OCI-LY1 (cell line): Measurements from ENCODE around the gene IRF2BP2.
A peak's percentile ranks its signal among the peaks of the same experiment; 100 is the strongest.

Experiments used
- H2AFZ ChIP-seq: fragments of 200-600 bp; sonication (generic), shearing (Covaris generic); 2 replicates; pipeline ENCODE4 v1.6.0; 2014; ENCODE audit warnings: antibody characterized with exemption, mild to moderate bottlenecking, low read length
- H3F3A ChIP-seq: fragments of 200-600 bp; sonication (generic), shearing (Covaris generic); 2 replicates; pipeline ENCODE4 v1.6.0; 2014; ENCODE audit warnings: mild to moderate bottlenecking, antibody characterized with exemption, low read length, moderate library complexity; ENCODE audit not compliant: insufficient read depth
- H3K27ac ChIP-seq: fragments of 200-600 bp; sonication (generic); 2 replicates; pipeline ENCODE4 v1.5.1; 2014; ENCODE audit warnings: low read length, mixed run types, mild to moderate bottlenecking, low read depth; ENCODE audit not compliant: poor library complexity, severe bottlenecking
- H3K27me3 ChIP-seq: fragments of 200-600 bp; sonication (generic); 2 replicates; pipeline ENCODE4 v1.6.0; 2014; ENCODE audit warnings: antibody characterized with exemption, mild to moderate bottlenecking, low read length, moderate library complexity; ENCODE audit not compliant: insufficient read depth
- H3K36me3 ChIP-seq: fragments of 200-600 bp; sonication (generic); 2 replicates; pipeline ENCODE4 v1.6.1; 2014; ENCODE audit warnings: mild to moderate bottlenecking, antibody characterized with exemption, low read length, moderate library complexity, mixed read lengths; ENCODE audit not compliant: insufficient read depth
- H3K4me1 ChIP-seq: fragments of 200-600 bp; sonication (generic); 2 replicates; pipeline ENCODE4 v1.5.1; 2014; ENCODE audit warnings: mild to moderate bottlenecking, low read length, moderate library complexity; ENCODE audit not compliant: insufficient read depth, severe bottlenecking
- H3K4me2 ChIP-seq: fragments of 200-600 bp; sonication (generic), shearing (Covaris generic); 2 replicates; pipeline ENCODE4 v1.6.1; 2014; ENCODE audit warnings: low read length
- H3K4me3 ChIP-seq: fragments of 200-600 bp; sonication (generic); 2 replicates; pipeline ENCODE4 v1.5.1; 2014; ENCODE audit warnings: low read length, low read depth, mild to moderate bottlenecking, mixed read lengths; ENCODE audit not compliant: poor library complexity, severe bottlenecking
- H3K79me2 ChIP-seq: fragments of 200-600 bp; shearing (Covaris generic); 2 replicates; pipeline ENCODE4 v1.6.1; 2016; ENCODE audit warnings: mixed run types, low read length, mixed read lengths; ENCODE audit not compliant: insufficient read depth
- H3K9ac ChIP-seq: fragments of 200-600 bp; sonication (generic), shearing (Covaris generic); 2 replicates; pipeline ENCODE4 v1.6.1; 2014; ENCODE audit warnings: mild to moderate bottlenecking, low read length, mixed read lengths
- H3K9me2 ChIP-seq: fragments of 200-600 bp; sonication (generic), shearing (Covaris generic); 2 replicates; pipeline ENCODE4 v1.6.1; 2014; ENCODE audit warnings: low read depth, mild to moderate bottlenecking, low read length, mixed read lengths
- H3K9me3 ChIP-seq: fragments of 200-600 bp; shearing (Covaris generic); 2 replicates; pipeline ENCODE4 v1.6.1; 2014; ENCODE audit warnings: low read length, mixed read lengths
- H4K20me1 ChIP-seq: fragments of 200-600 bp; sonication (generic), shearing (Covaris generic); 2 replicates; pipeline ENCODE4 v1.6.0; 2016; ENCODE audit warnings: mild to moderate bottlenecking, low read length; ENCODE audit not compliant: insufficient read depth
- EZH2 ChIP-seq: fragments of 200-600 bp; sonication (generic), shearing (Covaris generic); IDR thresholded peaks from 2 replicates; pipeline ENCODE4 v1.8.0; 2017; ENCODE audit warnings: borderline replicate concordance, mixed run types, mild to moderate bottlenecking, antibody characterized with exemption, low read length, moderate library complexity, mixed read lengths
- TF ChIP-seq, protein P1 (sequence below): fragments of 200-600 bp; sonication (generic), shearing (Covaris generic); IDR thresholded peaks from 2 replicates; pipeline ENCODE4 v1.5.1; 2017; ENCODE audit warnings: mild to moderate bottlenecking, antibody characterized with exemption, low read length, moderate library complexity, mixed read lengths

IRF2BP2 gene

DNA sequence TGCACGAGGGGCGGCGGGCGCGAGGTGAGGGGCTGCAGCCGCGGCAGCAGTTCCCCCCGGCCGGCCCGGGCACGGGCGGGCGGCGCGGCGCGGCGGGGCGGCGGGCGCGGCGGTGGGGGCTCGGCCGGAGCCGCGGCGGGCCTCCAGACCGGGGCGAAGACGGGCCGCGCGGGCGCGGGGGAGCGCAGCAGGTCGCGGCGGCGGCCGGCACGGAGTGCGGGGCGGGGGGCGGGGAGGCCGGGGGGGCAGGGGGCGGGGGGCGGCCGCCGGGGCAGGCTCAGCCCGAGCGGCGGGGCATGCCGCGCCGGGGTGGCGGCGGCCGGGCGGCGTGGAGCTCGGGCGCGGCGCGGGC lies 311 bp downstream of the IRF2BP2 start:
- Histone ChIP-seq H3K27me3 (no peaks in the 10 kb centered on the region), H2AFZ (no peak overlapping the region), H3K9me3 (no peaks in the 10 kb centered on the region), H3K9me2 (no peaks in the 10 kb centered on the region), H3K4me1 (peaks cover 71% of the 10 kb centered on the region), H3K4me3 (peak overlapping the region; percentile 74), H3K27ac (no peak overlapping the region), H3K4me2 (no peak overlapping the region), H3K36me3 (peaks cover 29% of the 10 kb centered on the region), H3F3A (no peaks in the 10 kb centered on the region), H4K20me1 (no peaks in the 10 kb centered on the region), H3K79me2 (peaks cover 30% of the 10 kb centered on the region), H3K9ac (no peak overlapping the region)
- TF ChIP-seq EZH2 = no peak
- TF ChIP-seq, protein P1, sequence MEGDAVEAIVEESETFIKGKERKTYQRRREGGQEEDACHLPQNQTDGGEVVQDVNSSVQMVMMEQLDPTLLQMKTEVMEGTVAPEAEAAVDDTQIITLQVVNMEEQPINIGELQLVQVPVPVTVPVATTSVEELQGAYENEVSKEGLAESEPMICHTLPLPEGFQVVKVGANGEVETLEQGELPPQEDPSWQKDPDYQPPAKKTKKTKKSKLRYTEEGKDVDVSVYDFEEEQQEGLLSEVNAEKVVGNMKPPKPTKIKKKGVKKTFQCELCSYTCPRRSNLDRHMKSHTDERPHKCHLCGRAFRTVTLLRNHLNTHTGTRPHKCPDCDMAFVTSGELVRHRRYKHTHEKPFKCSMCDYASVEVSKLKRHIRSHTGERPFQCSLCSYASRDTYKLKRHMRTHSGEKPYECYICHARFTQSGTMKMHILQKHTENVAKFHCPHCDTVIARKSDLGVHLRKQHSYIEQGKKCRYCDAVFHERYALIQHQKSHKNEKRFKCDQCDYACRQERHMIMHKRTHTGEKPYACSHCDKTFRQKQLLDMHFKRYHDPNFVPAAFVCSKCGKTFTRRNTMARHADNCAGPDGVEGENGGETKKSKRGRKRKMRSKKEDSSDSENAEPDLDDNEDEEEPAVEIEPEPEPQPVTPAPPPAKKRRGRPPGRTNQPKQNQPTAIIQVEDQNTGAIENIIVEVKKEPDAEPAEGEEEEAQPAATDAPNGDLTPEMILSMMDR = no peak

DNA sequence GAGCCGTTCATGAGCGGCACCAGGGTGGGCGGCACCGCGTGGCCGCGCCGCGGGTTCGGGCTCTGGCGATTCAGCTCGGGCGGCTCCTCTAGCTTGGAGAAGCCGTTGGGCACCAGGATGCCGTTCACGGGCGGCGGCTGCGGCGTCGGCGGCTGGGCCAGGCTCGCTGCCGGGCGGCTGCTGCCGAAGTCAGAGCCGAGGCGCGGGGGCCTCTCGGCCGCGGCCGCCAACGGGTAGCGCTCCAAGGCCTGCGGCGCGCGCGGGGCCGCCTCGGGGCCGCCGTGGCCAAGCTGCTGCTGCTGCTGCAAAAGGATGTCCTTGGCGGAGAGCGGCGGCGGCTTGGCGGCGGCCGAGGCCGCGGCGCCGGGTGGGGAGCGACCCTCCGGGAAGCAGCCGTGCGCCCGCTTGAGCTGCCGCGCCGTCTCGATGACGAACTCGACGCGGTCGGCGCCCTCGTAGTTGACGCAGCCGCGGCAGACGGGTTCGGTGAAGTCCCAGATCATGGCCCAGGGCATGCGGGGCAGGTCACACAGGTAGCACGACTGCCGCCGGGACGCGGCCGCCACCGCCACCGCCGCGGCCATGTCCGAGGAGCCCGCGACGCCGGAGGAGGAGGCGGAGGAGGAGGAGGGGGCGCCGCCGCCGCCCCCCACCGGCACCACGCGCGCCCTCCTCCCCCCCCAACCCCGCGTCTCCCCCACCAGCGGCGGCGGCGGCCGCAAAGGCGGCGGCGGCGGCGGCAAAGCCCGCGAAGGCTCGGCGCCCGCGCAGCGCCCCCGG lies 877 bp downstream of the IRF2BP2 start:
- peaks cover 76% of the 10 kb centered on the region for H3K4me1 ChIP-seq
- peaks cover 35% of the 10 kb centered on the region for H3K79me2 ChIP-seq
- no peaks in the 10 kb centered on the region for H4K20me1 ChIP-seq
- TF ChIP-seq EZH2 = no peak
- TF ChIP-seq, protein P1 = no peak
- H2AFZ ChIP-seq = no peak overlapping the region
- H3K27me3 ChIP-seq = no peaks in the 10 kb centered on the region
- H3K36me3 ChIP-seq = peaks cover 31% of the 10 kb centered on the region
- H3K9me2 ChIP-seq = no peaks in the 10 kb centered on the region
- no peaks in the 10 kb centered on the region for H3K9me3 ChIP-seq
- peak overlapping the region; percentile 79 for H3K4me2 ChIP-seq
- H3K9ac ChIP-seq = peak overlapping the region; percentile 82
- peaks cover 2% of the 10 kb centered on the region; the same call in 1 of the 2 replicates for H3F3A ChIP-seq
- H3K4me3 ChIP-seq = peak overlapping the region; percentile 64
- H3K27ac ChIP-seq = peak overlapping the region; percentile 85

DNA sequence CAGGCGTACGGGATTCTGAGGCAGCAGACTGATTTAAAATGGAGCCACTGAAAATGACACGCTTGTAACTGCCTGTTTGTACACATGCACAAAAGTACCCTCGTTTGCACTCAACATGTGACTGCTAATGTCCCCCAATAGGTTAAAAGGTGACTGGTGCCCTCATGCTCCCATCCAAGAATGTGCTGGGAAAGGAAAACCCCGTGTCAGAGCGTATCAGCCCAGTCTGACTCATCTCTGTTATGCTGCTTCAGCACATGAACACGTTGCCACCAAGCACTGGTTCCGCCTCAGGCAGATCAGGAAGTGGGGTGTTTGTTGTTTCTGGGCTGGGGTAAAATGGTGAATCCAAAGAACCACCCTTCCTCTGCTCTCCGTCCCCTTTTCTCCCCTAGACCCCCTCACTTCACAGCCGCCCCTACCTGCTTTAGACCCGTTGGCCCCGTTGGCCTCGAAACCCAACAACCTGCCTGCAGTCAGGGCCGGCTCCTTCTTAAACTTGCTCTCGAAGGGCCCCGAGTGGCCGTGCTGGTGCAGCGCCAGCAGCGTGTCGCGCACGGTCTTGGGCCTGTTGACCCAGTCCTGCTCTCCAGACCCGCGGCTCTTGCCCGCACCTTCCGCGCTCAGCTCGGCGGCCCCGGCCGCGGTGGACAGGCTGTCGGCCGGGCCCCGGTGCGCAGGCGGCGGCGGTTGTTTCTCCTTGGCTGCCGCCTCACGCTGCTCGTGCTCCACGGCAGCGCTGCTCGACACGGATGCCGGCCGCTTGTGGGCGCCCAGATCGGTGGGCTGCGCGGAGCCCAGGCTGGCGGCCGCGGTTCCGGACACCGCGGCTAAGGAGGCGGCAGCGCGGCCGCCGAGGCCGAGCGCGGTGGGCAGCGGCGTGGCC lies 1.7 kb downstream of the IRF2BP2 start:
- Histone ChIP-seq H3K36me3 (peaks cover 31% of the 10 kb centered on the region), H3K4me1 (peaks cover 76% of the 10 kb centered on the region), H3K4me3 (peak overlapping the region; percentile 64), H3K9me2 (no peaks in the 10 kb centered on the region), H3K79me2 (peaks cover 43% of the 10 kb centered on the region), H3K4me2 (peak overlapping the region; percentile 79), H3K27ac (peak overlapping the region; percentile 85), H4K20me1 (no peaks in the 10 kb centered on the region), H3K27me3 (no peaks in the 10 kb centered on the region), H3K9me3 (no peaks in the 10 kb centered on the region), H3F3A (peaks cover 5% of the 10 kb centered on the region; the same call in 1 of the 2 replicates), H2AFZ (no peak overlapping the region), H3K9ac (peak overlapping the region; percentile 82)
- TF ChIP-seq EZH2 = no peak
- TF ChIP-seq, protein P1 = peak; percentile 39
